HepG2 (cell line): ENCODE measurements around the gene CMTM1. TPM values are rescaled to one million over a fixed set of nuclear protein-coding genes. Genes with fewer than 3 reads are reported as not detected.

Experiments
- CAMTA2 ChIP-seq: sonication (generic); formaldehyde crosslinking; IDR thresholded peaks from 2 replicates; pipeline ENCODE4 v1.4.0; 2020; ENCODE audit warnings: mild to moderate bottlenecking, missing genetic modification reagents, borderline replicate concordance
- CHD2 ChIP-seq: IDR thresholded peaks from 2 replicates; pipeline ENCODE4 v1.6.1; 2011; ENCODE audit warnings: low read depth, low read length, improper control_type of control experiment
- FOXO1 ChIP-seq: sonication (generic); formaldehyde crosslinking; IDR thresholded peaks from 2 replicates; pipeline ENCODE4 v1.4.0; 2020; ENCODE audit warnings: missing genetic modification reagents
- HES4 ChIP-seq: sonication (generic); formaldehyde crosslinking; IDR thresholded peaks from 2 replicates; pipeline ENCODE4 v1.9.0; 2021; ENCODE audit warnings: mild to moderate bottlenecking, missing genetic modification reagents, borderline replicate concordance
- MED8 ChIP-seq: sonication (generic); formaldehyde crosslinking; IDR thresholded peaks from 2 replicates; pipeline ENCODE4 v1.8.1; 2023; ENCODE audit warnings: mild to moderate bottlenecking, missing genetic modification reagents; ENCODE audit not compliant: insufficient replicate concordance
- NFKB2 ChIP-seq: sonication (generic); formaldehyde crosslinking; IDR thresholded peaks from 2 replicates; pipeline ENCODE4 v1.4.0; 2020; ENCODE audit warnings: missing genetic modification reagents, borderline replicate concordance
- RBFOX2 ChIP-seq: fragments of 200-400 bp; formaldehyde crosslinking; IDR thresholded peaks from 2 replicates; pipeline ENCODE4 v1.6.1; 2017; ENCODE audit warnings: low read depth, mild to moderate bottlenecking, low read length
- ZNF382 ChIP-seq: sonication (generic); formaldehyde crosslinking; IDR thresholded peaks from 2 replicates; pipeline ENCODE4 v1.5.0; 2020; ENCODE audit warnings: missing genetic modification reagents, mild to moderate bottlenecking, borderline replicate concordance
- ZNF703 ChIP-seq: sonication (generic); formaldehyde crosslinking; IDR thresholded peaks from 2 replicates; pipeline ENCODE4 v1.5.1; 2020; ENCODE audit warnings: missing genetic modification reagents, mild to moderate bottlenecking, moderate library complexity, borderline replicate concordance
- ZNF761 ChIP-seq: sonication (generic); formaldehyde crosslinking; conservative IDR thresholded peaks from 2 replicates; pipeline ENCODE4 v1.4.0; 2020; ENCODE audit warnings: mild to moderate bottlenecking, missing genetic modification reagents
- polyA plus RNA-seq, 8 experiments: library from polyadenylated mRNA; depleted of rRNA in 3 of 8; stranded (reverse) in 7 of 8; unstranded in 1 of 8; fragments of >200 nt; fragmentation: Illumina TruSeq in 4 of 8; extraction: Trizol in 4 of 8; gene quantifications; 2 replicates each; pipeline versions ENCODE4 v1.2.1 to v1.2.3, GENCODE V29; 2011 to 2016; ENCODE audit warnings: low read depth in 4 of 8, missing spikeins in 1 of 8, mixed read lengths in 1 of 8; ENCODE audit not compliant: insufficient read depth in 1 of 8
- total RNA-seq, 5 experiments: library from RNA; depleted of rRNA; stranded (reverse); fragments of >200 nt; fragmentation: Illumina TruSeq; extraction: Trizol; gene quantifications; 2 replicates each; pipeline ENCODE4 v1.2.3, GENCODE V29; 2016; ENCODE audit warnings: low read depth in 1 of 5
- TF ChIP-seq, protein P1 (sequence below): sonication (generic); formaldehyde crosslinking; IDR thresholded peaks from 2 replicates; pipeline ENCODE4 v1.4.0; 2020; ENCODE audit warnings: missing genetic modification reagents, borderline replicate concordance
- TF ChIP-seq, protein P2 (sequence below): sonication (generic); formaldehyde crosslinking; IDR thresholded peaks from 2 replicates; pipeline ENCODE4 v1.8.0; 2022; ENCODE audit warnings: mild to moderate bottlenecking, missing genetic modification reagents, moderate library complexity
- TF ChIP-seq, protein P3 (sequence below): sonication (generic); formaldehyde crosslinking; IDR thresholded peaks from one replicate; pipeline ENCODE4 v1.5.1; 2020; ENCODE audit warnings: mild to moderate bottlenecking, missing genetic modification reagents; ENCODE audit errors: not compliant biosample characterization

The CMTM1 gene
- total and polyA plus RNA-seq, 2 of the 13 experiments (the other 11 are each of a cell fraction or from before 2014, with no cell fraction given) = 1.7 to 2.9 TPM

DNA sequence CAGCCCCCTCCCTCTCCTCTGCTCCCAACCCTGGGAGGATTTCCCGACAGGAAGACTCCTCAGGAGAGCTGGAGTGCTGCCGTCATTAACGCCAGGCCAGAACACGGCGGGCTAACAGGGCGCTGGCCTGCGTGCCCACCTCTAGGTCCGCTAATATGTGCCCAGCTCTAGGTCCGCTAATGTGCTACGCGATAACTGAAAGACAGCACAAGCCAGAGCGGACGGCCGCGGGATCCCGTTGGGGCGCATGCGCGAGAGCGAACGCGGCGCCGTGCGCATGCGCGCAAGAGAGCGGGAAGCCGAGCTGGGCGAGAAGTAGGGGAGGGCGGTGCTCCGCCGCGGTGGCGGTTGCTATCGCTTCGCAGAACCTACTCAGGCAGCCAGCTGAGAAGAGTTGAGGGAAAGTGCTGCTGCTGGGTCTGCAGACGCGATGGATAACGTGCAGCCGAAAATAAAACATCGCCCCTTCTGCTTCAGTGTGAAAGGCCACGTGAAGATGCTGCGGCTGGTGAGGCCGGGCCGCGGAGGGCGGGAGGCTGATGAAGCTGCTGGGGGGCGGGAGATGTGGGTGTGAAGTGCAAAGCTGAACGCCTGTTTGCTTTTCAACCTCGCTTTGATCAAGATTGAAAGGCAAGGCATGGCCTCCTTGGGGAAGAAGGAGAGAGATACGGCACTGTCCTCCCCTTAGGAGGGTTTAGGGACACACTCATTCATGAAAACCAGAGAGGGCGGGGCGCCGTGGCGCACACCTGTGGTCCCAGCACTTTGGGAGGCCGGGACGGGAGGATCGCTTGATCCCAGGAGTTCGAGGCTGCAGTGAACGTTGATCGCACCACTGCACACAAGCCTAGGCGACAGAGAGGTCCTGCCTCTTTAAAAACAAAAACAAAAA, 13.7 kb upstream of the CMTM1 start, which contains the start of gene CKLF (continued):
- TF ChIP-seq CAMTA2 (CRISPR knock-in tag) = peak; percentile 89
- no peak for TF ChIP-seq ZNF382 (CRISPR knock-in tag)
- TF ChIP-seq ZNF761 (CRISPR knock-in tag) = peak; percentile 99
- TF ChIP-seq HES4 (CRISPR knock-in tag) = peak; percentile 99
- peak; percentile 97 for TF ChIP-seq ZNF703 (CRISPR knock-in tag)
- peak; percentile 99 for TF ChIP-seq RBFOX2
- TF ChIP-seq FOXO1 (CRISPR knock-in tag) = 0 out of 2 replicates have a peak, but pooled peaks have one; percentile 28
- TF ChIP-seq, protein P1, sequence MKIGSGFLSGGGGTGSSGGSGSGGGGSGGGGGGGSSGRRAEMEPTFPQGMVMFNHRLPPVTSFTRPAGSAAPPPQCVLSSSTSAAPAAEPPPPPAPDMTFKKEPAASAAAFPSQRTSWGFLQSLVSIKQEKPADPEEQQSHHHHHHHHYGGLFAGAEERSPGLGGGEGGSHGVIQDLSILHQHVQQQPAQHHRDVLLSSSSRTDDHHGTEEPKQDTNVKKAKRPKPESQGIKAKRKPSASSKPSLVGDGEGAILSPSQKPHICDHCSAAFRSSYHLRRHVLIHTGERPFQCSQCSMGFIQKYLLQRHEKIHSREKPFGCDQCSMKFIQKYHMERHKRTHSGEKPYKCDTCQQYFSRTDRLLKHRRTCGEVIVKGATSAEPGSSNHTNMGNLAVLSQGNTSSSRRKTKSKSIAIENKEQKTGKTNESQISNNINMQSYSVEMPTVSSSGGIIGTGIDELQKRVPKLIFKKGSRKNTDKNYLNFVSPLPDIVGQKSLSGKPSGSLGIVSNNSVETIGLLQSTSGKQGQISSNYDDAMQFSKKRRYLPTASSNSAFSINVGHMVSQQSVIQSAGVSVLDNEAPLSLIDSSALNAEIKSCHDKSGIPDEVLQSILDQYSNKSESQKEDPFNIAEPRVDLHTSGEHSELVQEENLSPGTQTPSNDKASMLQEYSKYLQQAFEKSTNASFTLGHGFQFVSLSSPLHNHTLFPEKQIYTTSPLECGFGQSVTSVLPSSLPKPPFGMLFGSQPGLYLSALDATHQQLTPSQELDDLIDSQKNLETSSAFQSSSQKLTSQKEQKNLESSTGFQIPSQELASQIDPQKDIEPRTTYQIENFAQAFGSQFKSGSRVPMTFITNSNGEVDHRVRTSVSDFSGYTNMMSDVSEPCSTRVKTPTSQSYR (CRISPR knock-in tag) = peak; percentile 26; the same call in 1 of the 2 replicates
- TF ChIP-seq, protein P2, sequence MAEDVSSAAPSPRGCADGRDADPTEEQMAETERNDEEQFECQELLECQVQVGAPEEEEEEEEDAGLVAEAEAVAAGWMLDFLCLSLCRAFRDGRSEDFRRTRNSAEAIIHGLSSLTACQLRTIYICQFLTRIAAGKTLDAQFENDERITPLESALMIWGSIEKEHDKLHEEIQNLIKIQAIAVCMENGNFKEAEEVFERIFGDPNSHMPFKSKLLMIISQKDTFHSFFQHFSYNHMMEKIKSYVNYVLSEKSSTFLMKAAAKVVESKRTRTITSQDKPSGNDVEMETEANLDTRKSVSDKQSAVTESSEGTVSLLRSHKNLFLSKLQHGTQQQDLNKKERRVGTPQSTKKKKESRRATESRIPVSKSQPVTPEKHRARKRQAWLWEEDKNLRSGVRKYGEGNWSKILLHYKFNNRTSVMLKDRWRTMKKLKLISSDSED (CRISPR knock-in tag) = no peak
- peak; percentile 99 for TF ChIP-seq NFKB2
- TF ChIP-seq, protein P3, sequence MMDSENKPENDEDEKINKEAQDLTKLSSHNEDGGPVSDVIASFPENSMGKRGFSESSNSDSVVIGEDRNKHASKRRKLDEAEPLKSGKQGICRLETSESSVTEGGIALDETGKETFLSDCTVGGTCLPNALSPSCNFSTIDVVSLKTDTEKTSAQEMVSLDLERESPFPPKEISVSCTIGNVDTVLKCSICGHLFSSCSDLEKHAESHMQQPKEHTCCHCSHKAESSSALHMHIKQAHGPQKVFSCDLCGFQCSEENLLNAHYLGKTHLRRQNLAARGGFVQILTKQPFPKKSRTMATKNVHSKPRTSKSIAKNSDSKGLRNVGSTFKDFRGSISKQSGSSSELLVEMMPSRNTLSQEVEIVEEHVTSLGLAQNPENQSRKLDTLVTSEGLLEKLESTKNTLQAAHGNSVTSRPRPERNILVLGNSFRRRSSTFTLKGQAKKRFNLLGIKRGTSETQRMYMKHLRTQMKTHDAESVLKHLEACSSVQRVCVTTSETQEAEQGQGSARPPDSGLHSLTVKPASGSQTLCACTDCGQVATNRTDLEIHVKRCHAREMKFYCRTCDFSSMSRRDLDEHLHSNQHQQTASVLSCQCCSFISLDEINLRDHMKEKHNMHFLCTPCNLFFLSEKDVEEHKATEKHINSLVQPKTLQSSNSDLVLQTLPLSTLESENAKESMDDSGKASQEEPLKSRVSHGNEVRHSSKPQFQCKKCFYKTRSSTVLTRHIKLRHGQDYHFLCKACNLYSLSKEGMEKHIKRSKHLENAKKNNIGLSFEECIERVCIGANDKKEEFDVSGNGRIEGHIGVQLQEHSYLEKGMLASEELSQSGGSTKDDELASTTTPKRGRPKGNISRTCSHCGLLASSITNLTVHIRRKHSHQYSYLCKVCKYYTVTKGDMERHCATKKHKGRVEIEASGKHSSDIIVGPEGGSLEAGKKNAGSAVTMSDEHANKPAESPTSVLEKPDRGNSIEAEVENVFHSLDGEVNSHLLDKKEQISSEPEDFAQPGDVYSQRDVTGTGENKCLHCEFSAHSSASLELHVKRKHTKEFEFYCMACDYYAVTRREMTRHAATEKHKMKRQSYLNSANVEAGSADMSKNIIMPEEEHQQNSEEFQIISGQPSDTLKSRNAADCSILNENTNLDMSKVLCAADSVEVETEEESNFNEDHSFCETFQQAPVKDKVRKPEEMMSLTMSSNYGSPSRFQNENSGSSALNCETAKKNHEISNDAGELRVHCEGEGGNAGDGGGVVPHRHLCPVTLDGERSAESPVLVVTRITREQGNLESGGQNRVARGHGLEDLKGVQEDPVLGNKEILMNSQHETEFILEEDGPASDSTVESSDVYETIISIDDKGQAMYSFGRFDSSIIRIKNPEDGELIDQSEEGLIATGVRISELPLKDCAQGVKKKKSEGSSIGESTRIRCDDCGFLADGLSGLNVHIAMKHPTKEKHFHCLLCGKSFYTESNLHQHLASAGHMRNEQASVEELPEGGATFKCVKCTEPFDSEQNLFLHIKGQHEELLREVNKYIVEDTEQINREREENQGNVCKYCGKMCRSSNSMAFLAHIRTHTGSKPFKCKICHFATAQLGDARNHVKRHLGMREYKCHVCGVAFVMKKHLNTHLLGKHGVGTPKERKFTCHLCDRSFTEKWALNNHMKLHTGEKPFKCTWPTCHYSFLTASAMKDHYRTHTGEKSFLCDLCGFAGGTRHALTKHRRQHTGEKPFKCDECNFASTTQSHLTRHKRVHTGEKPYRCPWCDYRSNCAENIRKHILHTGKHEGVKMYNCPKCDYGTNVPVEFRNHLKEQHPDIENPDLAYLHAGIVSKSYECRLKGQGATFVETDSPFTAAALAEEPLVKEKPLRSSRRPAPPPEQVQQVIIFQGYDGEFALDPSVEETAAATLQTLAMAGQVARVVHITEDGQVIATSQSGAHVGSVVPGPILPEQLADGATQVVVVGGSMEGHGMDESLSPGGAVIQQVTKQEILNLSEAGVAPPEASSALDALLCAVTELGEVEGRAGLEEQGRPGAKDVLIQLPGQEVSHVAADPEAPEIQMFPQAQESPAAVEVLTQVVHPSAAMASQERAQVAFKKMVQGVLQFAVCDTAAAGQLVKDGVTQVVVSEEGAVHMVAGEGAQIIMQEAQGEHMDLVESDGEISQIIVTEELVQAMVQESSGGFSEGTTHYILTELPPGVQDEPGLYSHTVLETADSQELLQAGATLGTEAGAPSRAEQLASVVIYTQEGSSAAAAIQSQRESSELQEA (CRISPR knock-in tag) = peak; percentile 99
- peak; percentile 88 for TF ChIP-seq CHD2
- peak; percentile 71 for TF ChIP-seq MED8 (CRISPR knock-in tag)
